ENCODE data around the gene TBCC.
A peak's percentile ranks its signal among the peaks of the same experiment; 100 is the strongest.

The TBCC gene

DNA sequence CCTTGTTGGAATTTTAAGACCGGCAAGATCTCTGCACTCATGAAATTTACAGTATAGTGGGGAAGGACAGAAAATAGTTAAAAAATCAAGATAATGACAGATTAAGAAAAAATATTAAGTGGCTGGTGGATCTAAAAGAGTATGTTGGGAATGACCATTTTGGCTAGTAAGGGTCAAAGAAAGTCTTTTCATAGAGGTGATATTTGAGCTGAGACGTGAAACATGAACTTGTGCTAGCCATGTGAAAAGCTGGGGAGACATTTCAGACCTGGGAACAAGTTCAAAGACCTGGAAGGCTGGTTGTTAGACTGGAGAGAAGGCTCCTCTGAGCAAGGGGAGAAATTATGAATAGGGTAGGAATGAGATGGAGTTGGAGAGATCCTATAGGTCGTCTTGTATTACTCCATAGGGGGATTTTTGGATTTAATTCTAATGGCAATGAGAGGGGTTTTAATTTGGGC lies 40.7 kb upstream of the TBCC start:
- ATAC-seq (ENCODE audit: insufficient read depth, low read depth) (no peak), DNase-seq (no peak)
- H3K4me2 ChIP-seq (ENCODE audit: insufficient read depth, low read length), result no peak overlapping the region
- H3K4me3 ChIP-seq (ENCODE audit: low read depth in 1 of 2, low read length in 2 of 2), result no peak overlapping the region
- H3K9me3 ChIP-seq (ENCODE audit: insufficient read depth, low read length, severe bottlenecking), result no peaks in the 10 kb centered on the region
- peaks cover 3% of the 10 kb centered on the region; the same call in 1 of the 2 replicates for H4K20me1 ChIP-seq (ENCODE audit: insufficient read depth, low read length)
- no peaks in the 10 kb centered on the region for H3K27me3 ChIP-seq (ENCODE audit: insufficient read depth, low read length, poor library complexity)
- TF ChIP-seq, protein P1, sequence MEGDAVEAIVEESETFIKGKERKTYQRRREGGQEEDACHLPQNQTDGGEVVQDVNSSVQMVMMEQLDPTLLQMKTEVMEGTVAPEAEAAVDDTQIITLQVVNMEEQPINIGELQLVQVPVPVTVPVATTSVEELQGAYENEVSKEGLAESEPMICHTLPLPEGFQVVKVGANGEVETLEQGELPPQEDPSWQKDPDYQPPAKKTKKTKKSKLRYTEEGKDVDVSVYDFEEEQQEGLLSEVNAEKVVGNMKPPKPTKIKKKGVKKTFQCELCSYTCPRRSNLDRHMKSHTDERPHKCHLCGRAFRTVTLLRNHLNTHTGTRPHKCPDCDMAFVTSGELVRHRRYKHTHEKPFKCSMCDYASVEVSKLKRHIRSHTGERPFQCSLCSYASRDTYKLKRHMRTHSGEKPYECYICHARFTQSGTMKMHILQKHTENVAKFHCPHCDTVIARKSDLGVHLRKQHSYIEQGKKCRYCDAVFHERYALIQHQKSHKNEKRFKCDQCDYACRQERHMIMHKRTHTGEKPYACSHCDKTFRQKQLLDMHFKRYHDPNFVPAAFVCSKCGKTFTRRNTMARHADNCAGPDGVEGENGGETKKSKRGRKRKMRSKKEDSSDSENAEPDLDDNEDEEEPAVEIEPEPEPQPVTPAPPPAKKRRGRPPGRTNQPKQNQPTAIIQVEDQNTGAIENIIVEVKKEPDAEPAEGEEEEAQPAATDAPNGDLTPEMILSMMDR (IDR thresholded peaks at IDR 0.05; ENCODE audit: borderline replicate concordance, extremely low read depth, low read length, poor library complexity, severe bottlenecking), result no peak
- no peak for TF ChIP-seq EZH2 (IDR thresholded peaks at IDR 0.05; ENCODE audit: borderline replicate concordance, low read depth, low read length, severe bottlenecking)
- no peak overlapping the region; the same call in 1 of the 2 replicates for H3K27ac ChIP-seq (ENCODE audit: low read length)
- H3K79me2 ChIP-seq (ENCODE audit: insufficient read depth, low read length), result peaks cover 88% of the 10 kb centered on the region
- no peak overlapping the region for H3K9ac ChIP-seq (ENCODE audit: low read depth, low read length)
- peaks cover 20% of the 10 kb centered on the region for H3K4me1 ChIP-seq (ENCODE audit: insufficient read depth, low read length)
- H3K36me3 ChIP-seq (ENCODE audit: insufficient read depth, low read length), result no peaks in the 10 kb centered on the region; the same call in 1 of the 2 replicates
- H2AFZ ChIP-seq (ENCODE audit: low read depth, low read length), result no peak overlapping the region

GRCh38 chr6:42784717-42785498 lies 39.0 kb upstream of the TBCC start:
- no peak for TF ChIP-seq EZH2 (IDR thresholded peaks at IDR 0.05; ENCODE audit: borderline replicate concordance, low read depth, low read length, severe bottlenecking)
- TF ChIP-seq, protein P1 (IDR thresholded peaks at IDR 0.05; ENCODE audit: borderline replicate concordance, extremely low read depth, low read length, poor library complexity, severe bottlenecking), result no peak

GRCh38 chr6:42783876-42784642 lies 38.2 kb upstream of the TBCC start:
- peaks cover 74% of the 10 kb centered on the region for H3K79me2 ChIP-seq (ENCODE audit: insufficient read depth, low read length)
- no peaks in the 10 kb centered on the region for H3K9me3 ChIP-seq (ENCODE audit: insufficient read depth, low read length, severe bottlenecking)

More at GRCh38 chr6:42784717-42785498, 39.0 kb upstream of the TBCC start:
- Histone ChIP-seq H3K4me1 (ENCODE audit: insufficient read depth, low read length) (peaks cover 29% of the 10 kb centered on the region), H3K27me3 (ENCODE audit: insufficient read depth, low read length, poor library complexity) (no peaks in the 10 kb centered on the region), H3K4me3 (ENCODE audit: low read depth in 1 of 2, low read length in 2 of 2) (peak overlapping the region in 1 of 2 experiments; percentile 61; a peak in 2 of 4 replicates), H3K9ac (ENCODE audit: low read depth, low read length) (peak overlapping the region; percentile 97), H3K36me3 (ENCODE audit: insufficient read depth, low read length) (no peaks in the 10 kb centered on the region; the same call in 1 of the 2 replicates), H3K4me2 (ENCODE audit: insufficient read depth, low read length) (peak overlapping the region; percentile 68), H2AFZ (ENCODE audit: low read depth, low read length) (no peak overlapping the region), H3K9me3 (ENCODE audit: insufficient read depth, low read length, severe bottlenecking) (no peaks in the 10 kb centered on the region), H3K27ac (ENCODE audit: low read length) (peak overlapping the region; percentile 90; the same call in 1 of the 2 replicates), H4K20me1 (ENCODE audit: insufficient read depth, low read length) (no peaks in the 10 kb centered on the region), H3K79me2 (ENCODE audit: insufficient read depth, low read length) (peaks cover 82% of the 10 kb centered on the region)
- ATAC-seq (ENCODE audit: insufficient read depth, low read depth) (no peak), DNase-seq (no peak)

More at GRCh38 chr6:42783876-42784642, 38.2 kb upstream of the TBCC start:
- Histone ChIP-seq H3K4me3 (ENCODE audit: low read depth in 1 of 2, low read length in 2 of 2) (peak overlapping the region; percentile 46 to 61; a peak in 3 of 4 replicates), H3K27me3 (ENCODE audit: insufficient read depth, low read length, poor library complexity) (no peaks in the 10 kb centered on the region), H3K36me3 (ENCODE audit: insufficient read depth, low read length) (no peaks in the 10 kb centered on the region; the same call in 1 of the 2 replicates), H3K9ac (ENCODE audit: low read depth, low read length) (peak overlapping the region; percentile 97), H3K4me1 (ENCODE audit: insufficient read depth, low read length) (peaks cover 29% of the 10 kb centered on the region), H2AFZ (ENCODE audit: low read depth, low read length) (peak overlapping the region; percentile 80), H4K20me1 (ENCODE audit: insufficient read depth, low read length) (no peaks in the 10 kb centered on the region), H3K4me2 (ENCODE audit: insufficient read depth, low read length) (peak overlapping the region; percentile 68), H3K27ac (ENCODE audit: low read length) (peak overlapping the region; percentile 90)
- DNase-seq (no peak), ATAC-seq (ENCODE audit: insufficient read depth, low read depth) (no peak)
- no peak for TF ChIP-seq EZH2 (IDR thresholded peaks at IDR 0.05; ENCODE audit: borderline replicate concordance, low read depth, low read length, severe bottlenecking)
- TF ChIP-seq, protein P1 (IDR thresholded peaks at IDR 0.05; ENCODE audit: borderline replicate concordance, extremely low read depth, low read length, poor library complexity, severe bottlenecking), result no peak

All from DND-41 (cell line).